ENCODE measurements around the gene GPR27. TPM values are rescaled to one million over a fixed set of nuclear protein-coding genes. Genes with fewer than 3 reads are reported as not detected.

GPR27 gene
- total RNA-seq, 1 donor from 2014 or later, result 16.1 TPM

- DNase-seq (ENCODE audit: low spot score in 2 of 2, unreplicated experiment in 2 of 2), result no peak
- Mint-ChIP-seq H3K27me3 (ENCODE audit: low read depth) (peaks cover 3% of the 10 kb centered on the region), H3K27ac (no peak overlapping the region), H3K36me3 (no peaks in the 10 kb centered on the region), H3K4me3 (no peak overlapping the region), H3K4me1 (peaks cover 6% of the 10 kb centered on the region), H3K9me3 (peaks cover 21% of the 10 kb centered on the region)
- TF ChIP-seq, protein P1, sequence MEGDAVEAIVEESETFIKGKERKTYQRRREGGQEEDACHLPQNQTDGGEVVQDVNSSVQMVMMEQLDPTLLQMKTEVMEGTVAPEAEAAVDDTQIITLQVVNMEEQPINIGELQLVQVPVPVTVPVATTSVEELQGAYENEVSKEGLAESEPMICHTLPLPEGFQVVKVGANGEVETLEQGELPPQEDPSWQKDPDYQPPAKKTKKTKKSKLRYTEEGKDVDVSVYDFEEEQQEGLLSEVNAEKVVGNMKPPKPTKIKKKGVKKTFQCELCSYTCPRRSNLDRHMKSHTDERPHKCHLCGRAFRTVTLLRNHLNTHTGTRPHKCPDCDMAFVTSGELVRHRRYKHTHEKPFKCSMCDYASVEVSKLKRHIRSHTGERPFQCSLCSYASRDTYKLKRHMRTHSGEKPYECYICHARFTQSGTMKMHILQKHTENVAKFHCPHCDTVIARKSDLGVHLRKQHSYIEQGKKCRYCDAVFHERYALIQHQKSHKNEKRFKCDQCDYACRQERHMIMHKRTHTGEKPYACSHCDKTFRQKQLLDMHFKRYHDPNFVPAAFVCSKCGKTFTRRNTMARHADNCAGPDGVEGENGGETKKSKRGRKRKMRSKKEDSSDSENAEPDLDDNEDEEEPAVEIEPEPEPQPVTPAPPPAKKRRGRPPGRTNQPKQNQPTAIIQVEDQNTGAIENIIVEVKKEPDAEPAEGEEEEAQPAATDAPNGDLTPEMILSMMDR (IDR thresholded peaks at IDR 0.05; ENCODE audit: unreplicated experiment), result no peak
Observed at GRCh38 chr3:71733319-71733718, 20.3 kb upstream of the GPR27 start.

- TF ChIP-seq, protein P1 (IDR thresholded peaks at IDR 0.05; ENCODE audit: unreplicated experiment), result no peak
- no peak overlapping the region for H3K4me3 Mint-ChIP-seq
- DNase-seq (ENCODE audit: low spot score in 2 of 2, unreplicated experiment in 2 of 2), result no peak
- no peak overlapping the region for H3K27ac Mint-ChIP-seq
- H3K27me3 Mint-ChIP-seq (ENCODE audit: low read depth), result no peaks in the 10 kb centered on the region
- H3K36me3 Mint-ChIP-seq, result no peaks in the 10 kb centered on the region
- peaks cover 6% of the 10 kb centered on the region for H3K4me1 Mint-ChIP-seq
- H3K9me3 Mint-ChIP-seq, result peaks cover 23% of the 10 kb centered on the region
Observed at GRCh38 chr3:71734881-71735280, 18.8 kb upstream of the GPR27 start.

- peaks cover 54% of the 10 kb centered on the region for H3K9me3 Mint-ChIP-seq
- H3K27me3 Mint-ChIP-seq (ENCODE audit: low read depth), result no peaks in the 10 kb centered on the region
- no peak for DNase-seq (ENCODE audit: low spot score in 2 of 2, unreplicated experiment in 2 of 2)
- peaks cover 26% of the 10 kb centered on the region for H3K36me3 Mint-ChIP-seq
- H3K27ac Mint-ChIP-seq, result no peak overlapping the region
- H3K4me3 Mint-ChIP-seq, result no peak overlapping the region
- H3K4me1 Mint-ChIP-seq, result no peaks in the 10 kb centered on the region
- TF ChIP-seq, protein P1 (IDR thresholded peaks at IDR 0.05; ENCODE audit: unreplicated experiment), result no peak
Observed at GRCh38 chr3:71742621-71743020, 11.0 kb upstream of the GPR27 start.

DNA sequence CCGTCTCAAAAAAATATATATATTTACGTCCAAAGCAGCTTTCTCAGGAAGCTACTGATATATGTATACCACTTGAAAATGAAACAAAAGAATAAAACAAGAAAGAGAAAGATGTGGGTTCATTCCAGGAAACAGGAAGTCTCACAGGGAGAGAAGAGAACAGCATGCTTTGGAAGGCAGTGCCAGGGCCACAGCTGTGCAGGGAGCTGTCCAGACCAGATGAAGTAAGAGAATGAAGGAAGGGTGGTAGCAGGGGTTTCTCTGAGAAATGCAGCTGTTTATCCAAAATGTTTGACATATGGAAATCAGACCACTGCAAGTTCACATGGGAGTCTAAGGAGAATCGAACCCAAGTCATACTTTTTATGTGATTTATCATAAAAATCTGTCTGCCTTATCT, 8.9 kb upstream of the GPR27 start:
- Mint-ChIP-seq H3K4me1 (no peaks in the 10 kb centered on the region), H3K27ac (no peak overlapping the region), H3K36me3 (peaks cover 26% of the 10 kb centered on the region), H3K4me3 (no peak overlapping the region), H3K9me3 (peaks cover 44% of the 10 kb centered on the region), H3K27me3 (ENCODE audit: low read depth) (peaks cover 7% of the 10 kb centered on the region)
- DNase-seq (ENCODE audit: low spot score in 2 of 2, unreplicated experiment in 2 of 2), result no peak
- TF ChIP-seq, protein P1 (IDR thresholded peaks at IDR 0.05; ENCODE audit: unreplicated experiment), result no peak

DNA sequence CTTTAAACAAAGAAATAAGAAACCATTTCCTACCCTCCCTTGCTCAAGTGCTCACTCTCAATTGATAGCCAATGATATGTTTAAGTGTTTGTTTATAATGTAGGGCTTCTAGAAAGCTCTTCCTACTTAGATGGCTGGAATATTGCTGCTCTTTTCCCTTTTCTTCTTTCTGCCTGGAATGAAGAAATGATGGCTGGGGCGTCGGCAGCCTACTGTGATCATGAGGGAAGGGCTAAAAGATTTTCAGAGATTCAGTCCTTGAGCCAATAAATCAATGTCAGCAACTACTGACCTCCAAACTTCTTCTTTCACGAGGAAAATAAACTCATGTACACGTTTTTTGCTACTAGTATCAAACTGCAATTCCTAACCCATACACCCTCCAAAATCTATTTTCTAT, 2.1 kb upstream of the GPR27 start:
- Mint-ChIP-seq H3K4me3 (no peak overlapping the region), H3K27me3 (ENCODE audit: low read depth) (peaks cover 51% of the 10 kb centered on the region), H3K36me3 (peaks cover 4% of the 10 kb centered on the region), H3K27ac (no peak overlapping the region), H3K9me3 (peaks cover 3% of the 10 kb centered on the region), H3K4me1 (peaks cover 15% of the 10 kb centered on the region)
- no peak for DNase-seq (ENCODE audit: low spot score in 2 of 2, unreplicated experiment in 2 of 2)
- TF ChIP-seq, protein P1 (IDR thresholded peaks at IDR 0.05; ENCODE audit: unreplicated experiment), result no peak
